ENCODE measurements around the gene TTC8. TPM values are rescaled to one million over a fixed set of nuclear protein-coding genes. Genes with fewer than 3 reads are reported as not detected.

The TTC8 gene
- total RNA-seq, 1 donor from 2014 or later: 30.0 TPM

DNA sequence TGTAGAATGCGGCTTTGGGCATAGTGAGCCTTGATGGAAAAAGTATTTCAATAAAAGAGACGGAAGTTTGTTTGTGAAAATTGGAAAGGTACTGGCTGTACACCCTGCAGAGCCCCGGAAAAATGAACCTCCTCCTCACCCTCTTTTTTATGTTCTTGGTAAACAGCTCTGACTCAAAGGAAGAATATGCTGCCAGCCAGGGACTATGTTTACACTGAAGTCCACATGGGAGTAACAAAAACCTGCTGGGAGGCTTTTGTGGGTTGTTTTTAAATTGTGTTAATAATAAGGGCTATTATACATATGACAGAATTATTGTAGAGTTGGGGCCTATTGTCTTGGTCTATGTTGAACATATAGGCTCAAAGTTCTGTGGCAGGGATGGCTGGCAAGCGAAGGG lies 70.7 kb downstream of the TTC8 start:
- TF ChIP-seq CTCF (IDR thresholded peaks at IDR 0.05; ENCODE audit: unreplicated experiment): no peak
- Mint-ChIP-seq H3K27ac (no peak overlapping the region), H3K27me3 (no peaks in the 10 kb centered on the region), H3K36me3 (ENCODE audit: insufficient read depth) (no peaks in the 10 kb centered on the region), H3K9me3 (ENCODE audit: low read depth) (peaks cover 6% of the 10 kb centered on the region), H3K4me1 (ENCODE audit: low read depth) (peaks cover 2% of the 10 kb centered on the region), H3K4me3 (ENCODE audit: low read depth) (no peak overlapping the region)
- DNase-seq (ENCODE audit: low spot score, unreplicated experiment): no peak

DNA sequence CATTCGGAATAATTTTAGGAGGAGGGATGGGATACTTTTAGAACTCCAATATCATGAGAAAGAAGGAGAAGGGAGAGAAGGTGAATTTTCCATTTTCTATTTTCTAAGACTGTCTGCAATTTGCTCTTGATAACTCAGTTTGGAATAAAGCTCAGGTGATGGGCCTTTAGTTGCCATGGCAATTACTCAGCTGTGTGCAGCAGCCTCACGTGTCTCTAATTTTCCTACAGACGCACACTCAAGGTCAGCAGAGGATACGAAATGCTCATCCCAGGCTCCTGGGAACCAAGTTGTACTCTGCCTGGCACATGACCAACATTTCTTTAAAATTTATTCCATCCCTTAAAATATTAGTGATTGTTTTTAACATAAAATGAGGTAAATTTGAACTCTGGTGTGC lies 76.7 kb downstream of the TTC8 start:
- H3K36me3 Mint-ChIP-seq (ENCODE audit: insufficient read depth): no peaks in the 10 kb centered on the region
- H3K4me3 Mint-ChIP-seq (ENCODE audit: low read depth): no peak overlapping the region
- H3K27ac Mint-ChIP-seq: no peak overlapping the region
- DNase-seq (ENCODE audit: low spot score, unreplicated experiment): no peak
- H3K27me3 Mint-ChIP-seq: no peaks in the 10 kb centered on the region
- no peak for TF ChIP-seq CTCF (IDR thresholded peaks at IDR 0.05; ENCODE audit: unreplicated experiment)
- no peaks in the 10 kb centered on the region for H3K4me1 Mint-ChIP-seq (ENCODE audit: low read depth)
- H3K9me3 Mint-ChIP-seq (ENCODE audit: low read depth): peaks cover 6% of the 10 kb centered on the region

DNA sequence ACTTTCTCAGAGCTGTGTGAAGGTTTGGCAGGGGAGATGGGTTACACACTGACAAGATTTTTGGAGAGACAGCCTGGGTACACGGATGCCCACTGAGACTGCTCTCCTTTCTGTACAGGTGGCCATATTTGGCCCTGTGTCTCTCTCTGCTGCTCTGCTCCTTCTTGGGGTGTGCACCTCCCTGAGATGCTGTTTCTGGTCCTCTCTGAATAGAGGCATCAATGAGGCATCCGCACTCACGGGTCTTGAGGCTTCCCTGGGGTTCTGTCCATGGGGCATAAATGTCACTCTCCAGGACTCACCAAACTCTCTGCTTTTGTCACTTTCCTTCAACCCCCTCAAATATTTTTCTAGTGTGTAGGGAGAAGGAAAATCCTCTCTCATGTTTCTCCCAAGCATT lies 77.5 kb downstream of the TTC8 start:
- no peaks in the 10 kb centered on the region for H3K27me3 Mint-ChIP-seq
- H3K4me3 Mint-ChIP-seq (ENCODE audit: low read depth): no peak overlapping the region
- no peak for TF ChIP-seq CTCF (IDR thresholded peaks at IDR 0.05; ENCODE audit: unreplicated experiment)
- no peaks in the 10 kb centered on the region for H3K36me3 Mint-ChIP-seq (ENCODE audit: insufficient read depth)
- H3K4me1 Mint-ChIP-seq (ENCODE audit: low read depth): no peaks in the 10 kb centered on the region
- no peak for DNase-seq (ENCODE audit: low spot score, unreplicated experiment)
- peaks cover 6% of the 10 kb centered on the region for H3K9me3 Mint-ChIP-seq (ENCODE audit: low read depth)
- no peak overlapping the region for H3K27ac Mint-ChIP-seq

- Mint-ChIP-seq H3K4me3 (ENCODE audit: low read depth) (no peak overlapping the region), H3K27ac (no peak overlapping the region), H3K36me3 (ENCODE audit: insufficient read depth) (no peaks in the 10 kb centered on the region), H3K9me3 (ENCODE audit: low read depth) (peaks cover 5% of the 10 kb centered on the region), H3K4me1 (ENCODE audit: low read depth) (no peaks in the 10 kb centered on the region), H3K27me3 (no peaks in the 10 kb centered on the region)
- DNase-seq (ENCODE audit: low spot score, unreplicated experiment): no peak
- no peak for TF ChIP-seq CTCF (IDR thresholded peaks at IDR 0.05; ENCODE audit: unreplicated experiment)
Measured at GRCh38 chr14:88902850-88903249, 78.4 kb downstream of the TTC8 start.

DNA sequence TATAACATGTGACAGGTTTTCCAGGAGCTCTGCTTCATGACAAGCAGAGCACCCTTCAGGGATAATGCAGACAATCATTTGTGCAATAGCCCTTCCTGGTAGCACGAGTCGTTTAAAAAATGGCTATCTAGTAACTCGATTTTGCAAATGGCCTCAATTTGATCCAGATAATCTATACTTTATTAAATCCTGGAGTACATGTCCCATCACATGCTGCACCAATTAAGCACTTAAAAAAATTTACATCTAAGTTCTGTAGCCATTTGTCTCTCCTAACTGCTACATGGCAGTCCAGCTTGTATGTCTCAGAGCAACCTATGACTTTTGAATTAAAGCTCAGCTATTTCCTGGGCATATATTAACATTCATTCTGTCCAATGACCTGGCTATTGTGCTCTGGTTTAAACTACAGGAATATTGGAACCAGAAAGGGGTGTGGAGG lies 79.8 kb downstream of the TTC8 start:
- no peak for DNase-seq (ENCODE audit: low spot score, unreplicated experiment)
- Mint-ChIP-seq H3K4me3 (ENCODE audit: low read depth) (no peak overlapping the region), H3K27me3 (no peaks in the 10 kb centered on the region), H3K27ac (no peak overlapping the region), H3K36me3 (ENCODE audit: insufficient read depth) (no peaks in the 10 kb centered on the region), H3K9me3 (ENCODE audit: low read depth) (peaks cover 5% of the 10 kb centered on the region), H3K4me1 (ENCODE audit: low read depth) (no peaks in the 10 kb centered on the region)
- TF ChIP-seq CTCF (IDR thresholded peaks at IDR 0.05; ENCODE audit: unreplicated experiment): no peak

Data from progenitor cell of endocrine pancreas (in vitro differentiated cells).